Activated CD8-positive, alpha-beta T cell treated with anti-CD3 and anti-CD28 coated beads for 36 hours (primary cell): ENCODE measurements around the gene SLC51B. TPM values are rescaled to one million over a fixed set of nuclear protein-coding genes. Genes with fewer than 3 reads are reported as not detected.

Experiments used
- ATAC-seq: fragments of 200-7000 bp; cut with Tn5 transposase; one replicate; pipeline ENCODE4 v1.10.0; 2021; ENCODE audit warnings: mild to moderate bottlenecking, moderate library complexity
- CTCF ChIA-PET: fragments of 350-600 bp; sonication (Branson Sonifier 250); formaldehyde crosslinking; loops from one replicate; lab custom pipeline; 2021; ENCODE audit warnings: antibody characterized with exemption; lab: Charles Lee
- POLR2A ChIA-PET: fragments of 350-600 bp; sonication (Branson Sonifier 250); formaldehyde crosslinking; loops from one replicate; lab custom pipeline; 2021; ENCODE audit warnings: antibody characterized with exemption; lab: Charles Lee
- DNase-seq: peaks from one replicate; pipeline ENCODE4 v3.0.0-alpha.2; 2020
- H3K27ac Mint-ChIP-seq: one replicate; pipeline ENCODE4 v1.8.0; 2021; ENCODE audit warnings: mild to moderate bottlenecking, mixed read lengths
- H3K27me3 Mint-ChIP-seq: one replicate; pipeline ENCODE4 v1.8.0; 2021; ENCODE audit warnings: mixed read lengths
- H3K36me3 Mint-ChIP-seq: one replicate; pipeline ENCODE4 v1.8.0; 2021; ENCODE audit warnings: low read depth, mixed read lengths
- H3K4me1 Mint-ChIP-seq: one replicate; pipeline ENCODE4 v1.8.0; 2021; ENCODE audit warnings: low read depth, mixed read lengths
- H3K4me3 Mint-ChIP-seq: one replicate; pipeline ENCODE4 v1.8.0; 2021; ENCODE audit warnings: mild to moderate bottlenecking, moderate library complexity, mixed read lengths
- H3K9me3 Mint-ChIP-seq: one replicate; pipeline ENCODE4 v1.8.0; 2021; ENCODE audit warnings: mixed read lengths
- CTCF ChIP-seq: fragments of 200-600 bp; IDR thresholded peaks from one replicate; pipeline ENCODE4 v1.8.0; 2022; ENCODE audit warnings: antibody characterized with exemption, mild to moderate bottlenecking
- intact Hi-C: fragments of 100-400 bp; cut with micrococcal nuclease; formaldehyde crosslinking; loops from one replicate; pipeline ENCODE4 v1.10.0; 2022
- total RNA-seq, 2 experiments: library from RNA; stranded (reverse); gene quantifications; one replicate each; pipeline ENCODE4 v1.2.3, GENCODE V29; 2021

Gene SLC51B
- total RNA-seq, 2 experiments from 2014 or later = not detected

GRCh38 chr15:65084500-65085206, 39.5 kb downstream of the SLC51B start:
- DNase-seq (no peak), ATAC-seq (no peak)
- no peaks in the 10 kb centered on the region for H3K9me3 Mint-ChIP-seq
- intact Hi-C loops = no loop called here
- POLR2A ChIA-PET = interaction anchor here (1.3 kb wide), 1 partner anchor 215 kb away, joined by 4 read pairs; no protein-coding TSS in a partner anchor
- peaks cover 18% of the 10 kb centered on the region for H3K4me1 Mint-ChIP-seq
- H3K4me3 Mint-ChIP-seq = no peak overlapping the region
- no peak overlapping the region for H3K27ac Mint-ChIP-seq
- no peak for TF ChIP-seq CTCF
- H3K27me3 Mint-ChIP-seq = peaks cover 21% of the 10 kb centered on the region
- no peaks in the 10 kb centered on the region for H3K36me3 Mint-ChIP-seq
- CTCF ChIA-PET = interaction anchor here (0.8 to 3.5 kb wide), 6 partner anchors 10 to 66 kb away, joined by 3 to 17 read pairs (median 3); no protein-coding TSS in a partner anchor

GRCh38 chr15:65085207-65085753, 40.1 kb downstream of the SLC51B start:
- Mint-ChIP-seq H3K36me3 (no peaks in the 10 kb centered on the region), H3K4me1 (peaks cover 18% of the 10 kb centered on the region), H3K9me3 (no peaks in the 10 kb centered on the region), H3K27ac (no peak overlapping the region), H3K27me3 (peaks cover 21% of the 10 kb centered on the region), H3K4me3 (no peak overlapping the region)
- ATAC-seq (no peak), DNase-seq (no peak)
- ChIA-PET POLR2A (interaction anchor here (1.3 kb wide), 1 partner anchor 214 kb away, joined by 4 read pairs; no protein-coding TSS in a partner anchor), CTCF (interaction anchor here (1.4 to 3.5 kb wide), 4 partner anchors 23 to 213 kb away, joined by 3 to 17 read pairs (median 4); no protein-coding TSS in a partner anchor)
- intact Hi-C loops = no loop called here
- TF ChIP-seq CTCF = no peak

- DNase-seq (peak; percentile 51), ATAC-seq (no peak)
- Mint-ChIP-seq H3K36me3 (no peaks in the 10 kb centered on the region), H3K4me3 (no peak overlapping the region), H3K27me3 (peaks cover 19% of the 10 kb centered on the region), H3K9me3 (no peaks in the 10 kb centered on the region), H3K4me1 (peaks cover 18% of the 10 kb centered on the region), H3K27ac (no peak overlapping the region)
- ChIA-PET CTCF (interaction anchor here (0.7 to 3.5 kb wide), 10 partner anchors 8 to 284 kb away, joined by 3 to 17 read pairs (median 3); partner anchors contain the start of gene KBTBD13), POLR2A (interaction anchor here (1.1 to 1.3 kb wide), 3 partner anchors 9 to 325 kb away, joined by 3 to 4 read pairs (median 3); no protein-coding TSS in a partner anchor)
- peak; percentile 13 for TF ChIP-seq CTCF
- intact Hi-C loops = no loop called here
Measured at GRCh38 chr15:65085990-65086679, 40.9 kb downstream of the SLC51B start.

GRCh38 chr15:65086680-65087111, 41.5 kb downstream of the SLC51B start:
- Mint-ChIP-seq H3K4me1 (peaks cover 13% of the 10 kb centered on the region), H3K27ac (no peak overlapping the region), H3K36me3 (no peaks in the 10 kb centered on the region), H3K9me3 (no peaks in the 10 kb centered on the region), H3K4me3 (no peak overlapping the region), H3K27me3 (peaks cover 16% of the 10 kb centered on the region)
- POLR2A ChIA-PET = interaction anchor here (1.1 to 1.2 kb wide), 2 partner anchors 9 to 325 kb away, joined by 3 read pairs; no protein-coding TSS in a partner anchor
- ATAC-seq = no peak
- CTCF ChIA-PET = interaction anchor here (0.7 to 3.5 kb wide), 12 partner anchors 9 to 284 kb away, joined by 3 to 17 read pairs (median 4); partner anchors contain the start of gene KBTBD13
- intact Hi-C loops = no loop called here
- peak; percentile 14 for DNase-seq
- TF ChIP-seq CTCF = no peak
